Caco-2 (cell line): ENCODE data around the gene ESRRG. TPM values are rescaled to one million over a fixed set of nuclear protein-coding genes. Genes with fewer than 3 reads are reported as not detected.

Experiments used
- BruUV-seq: library from RNA; stranded (reverse); fragments of 400-500 nt; replicated peaks from 2 replicates; lab custom pipeline; 2021; lab: Mats Ljungman, UMichigan
- CTCF ChIA-PET: fragments of 300-600 bp; sonication (Branson Sonifier 250); formaldehyde crosslinking; loops from one replicate; lab custom pipeline; 2022; ENCODE audit warnings: antibody characterized with exemption; lab: Charles Lee
- POLR2A ChIA-PET: fragments of 300-600 bp; sonication (Branson Sonifier 250); formaldehyde crosslinking; loops from one replicate; lab custom pipeline; 2022; ENCODE audit warnings: antibody characterized with exemption; lab: Charles Lee
- DNase-seq, 2 experiments: peaks; one replicate each; pipeline versions ENCODE4 v3.0.0 to v3.0.0-alpha.2; 2020 to 2022
- H3K27me3 ChIP-seq: replicated peaks from 2 replicates; pipeline ENCODE4 v1.6.0; 2011; ENCODE audit warnings: low read length; ENCODE audit not compliant: control insufficient read depth, insufficient read depth
- H3K36me3 ChIP-seq: 2 replicates; pipeline ENCODE4 v1.5.1; 2011; ENCODE audit warnings: low read length; ENCODE audit not compliant: control insufficient read depth, insufficient read depth
- H3K4me1 ChIP-seq: fragments of 250-450 bp; sonication (Bioruptor Pico); 2 replicates; pipeline ENCODE4 v1.5.1; 2020; ENCODE audit warnings: mild to moderate bottlenecking
- H3K4me3 ChIP-seq: 2 replicates; pipeline ENCODE4 v1.5.1; 2011; ENCODE audit warnings: low read depth, mild to moderate bottlenecking, control low read depth, low read length
- H3K9me3 ChIP-seq: fragments of 250-450 bp; sonication (Bioruptor Pico); 2 replicates; pipeline ENCODE4 v1.5.1; 2020; ENCODE audit warnings: mild to moderate bottlenecking, moderate library complexity
- H3K27ac Mint-ChIP-seq: one replicate; pipeline ENCODE4 v1.8.0; 2022; ENCODE audit warnings: mixed read lengths; ENCODE audit not compliant: unreplicated experiment
- H3K27me3 Mint-ChIP-seq: one replicate; pipeline ENCODE4 v1.8.0; 2022; ENCODE audit warnings: mixed read lengths; ENCODE audit not compliant: insufficient read depth, unreplicated experiment
- H3K36me3 Mint-ChIP-seq: one replicate; pipeline ENCODE4 v1.8.0; 2022; ENCODE audit warnings: mild to moderate bottlenecking, mixed read lengths; ENCODE audit not compliant: insufficient read depth, unreplicated experiment
- H3K4me1 Mint-ChIP-seq: one replicate; pipeline ENCODE4 v1.8.0; 2022; ENCODE audit warnings: low read depth, mixed read lengths; ENCODE audit not compliant: unreplicated experiment
- H3K4me3 Mint-ChIP-seq: one replicate; pipeline ENCODE4 v1.8.0; 2022; ENCODE audit warnings: mild to moderate bottlenecking, moderate library complexity, mixed read lengths; ENCODE audit not compliant: unreplicated experiment
- H3K9me3 Mint-ChIP-seq: one replicate; pipeline ENCODE4 v1.8.0; 2022; ENCODE audit warnings: mixed read lengths; ENCODE audit not compliant: unreplicated experiment
- CTCF ChIP-seq, 2 experiments: fragments of 200-600 bp in 1 of 2; IDR thresholded peaks; 1 replicate in 1 of 2; 2 replicates in 1 of 2; pipeline versions ENCODE4 v1.5.1 to v1.8.0; 2011 to 2022; ENCODE audit warnings: antibody characterized with exemption in 1 of 2, control low read depth in 1 of 2, inconsistent platforms in 1 of 2, low read depth in 1 of 2, low read length in 1 of 2, mild to moderate bottlenecking in 1 of 2, moderate library complexity in 1 of 2; ENCODE audit not compliant: insufficient read depth in 1 of 2, severe bottlenecking in 1 of 2, unreplicated experiment in 1 of 2
- intact Hi-C: fragments of 100-400 bp; cut with micrococcal nuclease; formaldehyde crosslinking; loops from one replicate; pipeline ENCODE4 v1.10.0; 2022; ENCODE audit not compliant: unreplicated experiment
- total RNA-seq: library from RNA; stranded (reverse); gene quantifications from 2 replicates; pipeline ENCODE4 v1.2.3, GENCODE V29; 2022

The ESRRG gene
- total RNA-seq, 1 experiment from 2014 or later = 6.6 TPM

- Mint-ChIP-seq H3K9me3 (no peaks in the 10 kb centered on the region), H3K27me3 (no peaks in the 10 kb centered on the region), H3K36me3 (no peaks in the 10 kb centered on the region), H3K4me3 (no peak overlapping the region), H3K4me1 (no peaks in the 10 kb centered on the region), H3K27ac (no peak overlapping the region)
- Histone ChIP-seq H3K36me3 (no peaks in the 10 kb centered on the region), H3K4me3 (no peak overlapping the region), H3K27me3 (no peaks in the 10 kb centered on the region), H3K9me3 (no peaks in the 10 kb centered on the region), H3K4me1 (no peaks in the 10 kb centered on the region)
- ChIA-PET CTCF (no interaction called here), POLR2A (no interaction called here)
- intact Hi-C loops = no loop called here
- no peak for DNase-seq
- no TSS peak for BruUV-seq
- no peak for TF ChIP-seq CTCF (IDR thresholded peaks at IDR 0.05; ENCODE audit: insufficient read depth in 1 of 2, low read depth in 1 of 2, low read length in 1 of 2, severe bottlenecking in 1 of 2, unreplicated experiment in 1 of 2)
These were observed 204.2 kb downstream of the ESRRG start for GRCh38 chr1:216518844-216519627.

- Histone ChIP-seq H3K4me3 (no peak overlapping the region), H3K9me3 (no peaks in the 10 kb centered on the region), H3K36me3 (no peaks in the 10 kb centered on the region), H3K4me1 (peaks cover 22% of the 10 kb centered on the region), H3K27me3 (no peaks in the 10 kb centered on the region)
- Mint-ChIP-seq H3K9me3 (no peaks in the 10 kb centered on the region), H3K27ac (no peak overlapping the region), H3K4me3 (no peak overlapping the region), H3K36me3 (peaks cover 9% of the 10 kb centered on the region), H3K27me3 (no peaks in the 10 kb centered on the region), H3K4me1 (peaks cover 10% of the 10 kb centered on the region)
- TF ChIP-seq CTCF (IDR thresholded peaks at IDR 0.05; ENCODE audit: insufficient read depth in 1 of 2, low read depth in 1 of 2, low read length in 1 of 2, severe bottlenecking in 1 of 2, unreplicated experiment in 1 of 2) = no peak
- no TSS peak for BruUV-seq
- DNase-seq = no peak
- intact Hi-C loops = no loop called here
- ChIA-PET CTCF (no interaction called here), POLR2A (no interaction called here)
These were observed 220.6 kb downstream of the ESRRG start for GRCh38 chr1:216502528-216503162.

- H3K4me1 ChIP-seq = peaks cover 25% of the 10 kb centered on the region
- H3K27me3 ChIP-seq = no peaks in the 10 kb centered on the region
- no peaks in the 10 kb centered on the region for H3K36me3 ChIP-seq
- Mint-ChIP-seq H3K4me3 (no peak overlapping the region), H3K27ac (no peak overlapping the region), H3K27me3 (no peaks in the 10 kb centered on the region), H3K36me3 (no peaks in the 10 kb centered on the region), H3K9me3 (no peaks in the 10 kb centered on the region), H3K4me1 (peaks cover 16% of the 10 kb centered on the region)
- BruUV-seq = no TSS peak
- H3K4me3 ChIP-seq = no peak overlapping the region
- intact Hi-C loops = no loop called here
- CTCF ChIA-PET = no interaction called here
- POLR2A ChIA-PET = no interaction called here
- DNase-seq = no peak
- H3K9me3 ChIP-seq = no peaks in the 10 kb centered on the region
- no peak for TF ChIP-seq CTCF (IDR thresholded peaks at IDR 0.05; ENCODE audit: insufficient read depth in 1 of 2, low read depth in 1 of 2, low read length in 1 of 2, severe bottlenecking in 1 of 2, unreplicated experiment in 1 of 2)
These were observed 222.8 kb downstream of the ESRRG start for GRCh38 chr1:216500273-216500967.
